ENCODE results near the gene SPTBN4.
"Not testable (repeated sequence)": the region's sequence is repeated elsewhere in the genome, so short reads cannot be mapped to it uniquely, and the experiment has no call there.

The SPTBN4 gene

GRCh38 chr19:40466985-40467734 lies at the start of gene SPTBN4:
Gene SPTBN4, plus strand, starts transcription at chr19:40467001. Its CDS starts 5,621 bp downstream, at chr19:40472622.
- no peak for DNase-seq (ENCODE audit: extremely low read depth in 1 of 2, low read depth in 1 of 2)

GRCh38 chr19:40417643-40417981 lies 49.2 kb upstream of the SPTBN4 start:
- DNase-seq (ENCODE audit: extremely low read depth in 1 of 2, low read depth in 1 of 2): no peak

- no peak for DNase-seq (ENCODE audit: extremely low read depth in 1 of 2, low read depth in 1 of 2)
Measured at GRCh38 chr19:40418040-40418439, 48.8 kb upstream of the SPTBN4 start.

- no peak for DNase-seq (ENCODE audit: extremely low read depth in 1 of 2, low read depth in 1 of 2)
Measured at GRCh38 chr19:40419066-40419612, 47.7 kb upstream of the SPTBN4 start.

GRCh38 chr19:40419780-40420179 lies 47.0 kb upstream of the SPTBN4 start:
- no peak for DNase-seq (ENCODE audit: extremely low read depth in 1 of 2, low read depth in 1 of 2)

GRCh38 chr19:40420451-40420765 lies 46.4 kb upstream of the SPTBN4 start:
- DNase-seq (ENCODE audit: extremely low read depth in 1 of 2, low read depth in 1 of 2): no peak

GRCh38 chr19:40420766-40421765 lies 45.7 kb upstream of the SPTBN4 start:
- peak in 1 of 2 donors; percentile 48 for DNase-seq (ENCODE audit: extremely low read depth in 1 of 2, low read depth in 1 of 2)

- no peak for DNase-seq (ENCODE audit: extremely low read depth in 1 of 2, low read depth in 1 of 2)
Measured at GRCh38 chr19:40421993-40422747, 44.6 kb upstream of the SPTBN4 start.

GRCh38 chr19:40422748-40423566 lies 43.8 kb upstream of the SPTBN4 start:
- DNase-seq (ENCODE audit: extremely low read depth in 1 of 2, low read depth in 1 of 2): no peak

GRCh38 chr19:40423938-40424337 lies 42.9 kb upstream of the SPTBN4 start:
- no peak for DNase-seq (ENCODE audit: extremely low read depth in 1 of 2, low read depth in 1 of 2)

- DNase-seq (ENCODE audit: extremely low read depth in 1 of 2, low read depth in 1 of 2): no peak
Measured at GRCh38 chr19:40424637-40425449, 42.0 kb upstream of the SPTBN4 start.

GRCh38 chr19:40425450-40426287 lies 41.1 kb upstream of the SPTBN4 start, which contains the start of gene SERTAD1:
Gene SERTAD1, minus strand, starts transcription at chr19:40425992. Its CDS starts 2,446 bp downstream, at chr19:40423546.
- peak; percentile 100 for DNase-seq (ENCODE audit: extremely low read depth in 1 of 2, low read depth in 1 of 2)

GRCh38 chr19:40428197-40428596 lies 38.6 kb upstream of the SPTBN4 start:
- not testable (repeated sequence) for DNase-seq (ENCODE audit: extremely low read depth in 1 of 2, low read depth in 1 of 2)

GRCh38 chr19:40430242-40430641 lies 36.6 kb upstream of the SPTBN4 start:
- DNase-seq (ENCODE audit: extremely low read depth in 1 of 2, low read depth in 1 of 2): not testable (repeated sequence)

GRCh38 chr19:40431698-40432097 lies 35.1 kb upstream of the SPTBN4 start:
- no peak for DNase-seq (ENCODE audit: extremely low read depth in 1 of 2, low read depth in 1 of 2)

- DNase-seq (ENCODE audit: extremely low read depth in 1 of 2, low read depth in 1 of 2): not testable (repeated sequence)
Measured at GRCh38 chr19:40432760-40433159, 34.0 kb upstream of the SPTBN4 start.

- peak in 1 of 2 donors; percentile 30 for DNase-seq (ENCODE audit: extremely low read depth in 1 of 2, low read depth in 1 of 2)
Measured at GRCh38 chr19:40433391-40434216, 33.2 kb upstream of the SPTBN4 start.
